ENCODE results near the gene GGTLC1.

The GGTLC1 gene

GRCh38 chr20:23963941-23964340, 24.6 kb downstream of the GGTLC1 start:
- DNase-seq (ENCODE audit: low read depth) = no peak

GRCh38 chr20:23962272-23962671, 26.3 kb downstream of the GGTLC1 start:
- DNase-seq (ENCODE audit: low read depth) = no peak

- DNase-seq (ENCODE audit: low read depth) = no peak
Observed at GRCh38 chr20:23959054-23959453, 29.5 kb downstream of the GGTLC1 start.

GRCh38 chr20:23955896-23956295, 32.7 kb downstream of the GGTLC1 start:
- DNase-seq (ENCODE audit: low read depth) = no peak

GRCh38 chr20:23954008-23954745, 34.4 kb downstream of the GGTLC1 start:
- no peak for DNase-seq (ENCODE audit: low read depth)

GRCh38 chr20:23946206-23946605, 42.4 kb downstream of the GGTLC1 start:
- DNase-seq (ENCODE audit: low read depth) = no peak

- DNase-seq (ENCODE audit: low read depth) = no peak
Observed at GRCh38 chr20:23943304-23943703, 45.3 kb downstream of the GGTLC1 start.

GRCh38 chr20:23939641-23940040, 48.9 kb downstream of the GGTLC1 start:
- no peak for DNase-seq (ENCODE audit: low read depth)

GRCh38 chr20:23939063-23939462, 49.5 kb downstream of the GGTLC1 start:
- DNase-seq (ENCODE audit: low read depth) = no peak

- no peak for DNase-seq (ENCODE audit: low read depth)
Observed at GRCh38 chr20:23938118-23938438, 50.5 kb downstream of the GGTLC1 start.

GRCh38 chr20:23937303-23938117, 51.1 kb downstream of the GGTLC1 start:
- DNase-seq (ENCODE audit: low read depth) = peak; percentile 35
